SU-DHL-6 (cell line): ENCODE measurements around the gene CRIM1.

Experiments
- CTCF ChIP-seq: fragments of 200-600 bp; sonication (generic); IDR thresholded peaks from one replicate; pipeline ENCODE4 v1.5.1; 2017; ENCODE audit warnings: antibody characterized with exemption, mild to moderate bottlenecking, low read length, moderate library complexity; ENCODE audit not compliant: insufficient read depth, poor library complexity, severe bottlenecking
- EZH2phosphoT487 ChIP-seq: fragments of 200-600 bp; sonication (generic), shearing (Covaris generic); conservative IDR thresholded peaks from 2 replicates; pipeline ENCODE4 v1.6.1; 2018; ENCODE audit warnings: mild to moderate bottlenecking, antibody characterized with exemption, low read length, moderate library complexity, mixed read lengths

- TF ChIP-seq CTCF (no peak), EZH2phosphoT487 (no peak)
Measured at GRCh38 chr2:36369716-36370115, 14.1 kb downstream of the CRIM1 start.
